Measurements from ENCODE around the gene CACNA1I.

CACNA1I gene

GRCh38 chr22:39526736-39527171 lies 43.8 kb upstream of the CACNA1I start:
- no peak for TF ChIP-seq CTCF (IDR thresholded peaks at IDR 0.05; ENCODE audit: insufficient read depth, missing control alignments)
- FAIRE-seq (no peak), DNase-seq (ENCODE audit: insufficient read length, low spot score) (no peak)

- no peak for FAIRE-seq
- no peak for DNase-seq (ENCODE audit: insufficient read length, low spot score)
- TF ChIP-seq CTCF (IDR thresholded peaks at IDR 0.05; ENCODE audit: insufficient read depth, missing control alignments) = no peak
Observed at GRCh38 chr22:39527481-39527961, 43.0 kb upstream of the CACNA1I start.

- TF ChIP-seq CTCF (IDR thresholded peaks at IDR 0.05; ENCODE audit: insufficient read depth, missing control alignments) = no peak
- no peak for DNase-seq (ENCODE audit: insufficient read length, low spot score)
- FAIRE-seq = no peak
Observed at GRCh38 chr22:39528080-39528661, 42.4 kb upstream of the CACNA1I start.

- no peak for FAIRE-seq
- peak; percentile 97 for TF ChIP-seq CTCF (IDR thresholded peaks at IDR 0.05; ENCODE audit: insufficient read depth, missing control alignments)
- peak; percentile 65 for DNase-seq (ENCODE audit: insufficient read length, low spot score)
Observed at GRCh38 chr22:39528681-39529486, 41.7 kb upstream of the CACNA1I start.

- TF ChIP-seq CTCF (IDR thresholded peaks at IDR 0.05; ENCODE audit: insufficient read depth, missing control alignments) = no peak
- DNase-seq (ENCODE audit: insufficient read length, low spot score) (no peak), FAIRE-seq (no peak)
Observed at GRCh38 chr22:39529487-39529851, 41.1 kb upstream of the CACNA1I start.

- TF ChIP-seq CTCF (IDR thresholded peaks at IDR 0.05; ENCODE audit: insufficient read depth, missing control alignments) = no peak
Observed at GRCh38 chr22:39530116-39530515, 40.4 kb upstream of the CACNA1I start.

More at GRCh38 chr22:39530116-39530515, 40.4 kb upstream of the CACNA1I start:
- FAIRE-seq (no peak), DNase-seq (ENCODE audit: insufficient read length, low spot score) (no peak)

Measured in D721Med (cell line).